GM12872 (cell line): ENCODE results near the gene CUL5.

Source experiments
- TF ChIP-seq, protein P1 (sequence below): IDR thresholded peaks from 3 replicates; pipeline ENCODE4 v1.5.1; 2011; ENCODE audit warnings: low read depth, mild to moderate bottlenecking, low read length, moderate library complexity; ENCODE audit not compliant: insufficient read depth

The CUL5 gene

GRCh38 chr11:108007819-108008218 lies 879 bp upstream of the CUL5 start:
- TF ChIP-seq, protein P1, sequence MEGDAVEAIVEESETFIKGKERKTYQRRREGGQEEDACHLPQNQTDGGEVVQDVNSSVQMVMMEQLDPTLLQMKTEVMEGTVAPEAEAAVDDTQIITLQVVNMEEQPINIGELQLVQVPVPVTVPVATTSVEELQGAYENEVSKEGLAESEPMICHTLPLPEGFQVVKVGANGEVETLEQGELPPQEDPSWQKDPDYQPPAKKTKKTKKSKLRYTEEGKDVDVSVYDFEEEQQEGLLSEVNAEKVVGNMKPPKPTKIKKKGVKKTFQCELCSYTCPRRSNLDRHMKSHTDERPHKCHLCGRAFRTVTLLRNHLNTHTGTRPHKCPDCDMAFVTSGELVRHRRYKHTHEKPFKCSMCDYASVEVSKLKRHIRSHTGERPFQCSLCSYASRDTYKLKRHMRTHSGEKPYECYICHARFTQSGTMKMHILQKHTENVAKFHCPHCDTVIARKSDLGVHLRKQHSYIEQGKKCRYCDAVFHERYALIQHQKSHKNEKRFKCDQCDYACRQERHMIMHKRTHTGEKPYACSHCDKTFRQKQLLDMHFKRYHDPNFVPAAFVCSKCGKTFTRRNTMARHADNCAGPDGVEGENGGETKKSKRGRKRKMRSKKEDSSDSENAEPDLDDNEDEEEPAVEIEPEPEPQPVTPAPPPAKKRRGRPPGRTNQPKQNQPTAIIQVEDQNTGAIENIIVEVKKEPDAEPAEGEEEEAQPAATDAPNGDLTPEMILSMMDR = no peak

- TF ChIP-seq, protein P1 = no peak
These were observed 1.0 kb downstream of the CUL5 start for GRCh38 chr11:108009497-108010370.

GRCh38 chr11:108012139-108012725 lies 3.5 kb downstream of the CUL5 start:
- TF ChIP-seq, protein P1 = no peak

- TF ChIP-seq, protein P1 = no peak
These were observed 7.9 kb downstream of the CUL5 start for GRCh38 chr11:108016647-108017046.

GRCh38 chr11:108018708-108019107 lies 10.0 kb downstream of the CUL5 start:
- TF ChIP-seq, protein P1 = no peak

- TF ChIP-seq, protein P1 = no peak
These were observed 11.3 kb downstream of the CUL5 start for GRCh38 chr11:108019870-108020540.

DNA sequence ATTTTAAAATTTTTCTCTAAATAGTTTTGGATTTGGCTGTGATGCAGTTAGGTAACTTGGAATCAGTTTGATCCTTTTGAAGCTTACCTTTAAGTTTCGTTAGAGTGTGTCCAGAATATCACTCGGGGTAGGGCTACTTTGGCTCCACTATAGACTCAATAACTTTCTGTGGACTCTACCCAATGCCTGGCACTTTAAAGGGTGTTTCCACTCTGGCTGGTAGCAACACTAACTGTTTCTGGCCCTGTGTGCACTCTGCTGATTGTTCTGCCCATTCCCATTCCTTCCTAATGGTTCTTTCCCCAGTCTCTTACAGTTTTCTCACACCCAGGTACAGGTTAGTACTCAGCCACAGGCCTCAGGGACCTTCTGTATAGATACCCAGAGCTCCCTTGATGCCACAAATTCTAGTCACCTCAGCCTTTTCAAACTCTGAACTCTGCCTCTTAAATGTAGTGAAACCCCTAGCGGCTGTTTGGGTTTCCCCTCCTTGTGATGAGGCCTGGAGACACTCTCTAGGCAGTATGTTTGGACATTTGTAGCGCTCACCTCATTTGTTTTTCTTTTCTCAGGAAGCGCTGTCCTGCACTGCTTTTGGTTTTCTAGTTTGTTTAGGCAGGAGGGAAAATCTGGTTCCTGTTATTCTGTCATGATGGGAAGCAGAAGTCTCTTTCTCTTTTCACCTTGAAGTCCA lies 16.8 kb downstream of the CUL5 start:
- TF ChIP-seq, protein P1 = peak; percentile 45; the same call in 2 of the 3 replicates
